Measurements from ENCODE around the gene NLN.

- TF ChIP-seq CTCF (IDR thresholded peaks at IDR 0.05) (no peak), POLR2A (IDR thresholded peaks at IDR 0.05) (no peak), POLR2AphosphoS5 (IDR thresholded peaks at IDR 0.05) (no peak), EP300 (IDR thresholded peaks at IDR 0.05; ENCODE audit: low read depth) (no peak)
Observed at GRCh38 chr5:65821966-65822365, 100.0 kb downstream of the NLN start.
